ENCODE measurements around the gene SDK1. TPM values are rescaled to one million over a fixed set of nuclear protein-coding genes. Genes with fewer than 3 reads are reported as not detected.
A peak's percentile ranks its signal among the peaks of the same experiment; 100 is the strongest.

The SDK1 gene
- total RNA-seq, 1 donor from 2014 or later, result 3.9 TPM

GRCh38 chr7:3282457-3282856 is 18.6 kb upstream of the SDK1 start:
- Histone ChIP-seq H3K4me3 (ENCODE audit: low read depth, low read length) (no peak overlapping the region), H3K36me3 (ENCODE audit: control insufficient read depth, insufficient read depth, low read length) (no peaks in the 10 kb centered on the region), H3K27me3 (ENCODE audit: control insufficient read depth, insufficient read depth, low read length) (no peaks in the 10 kb centered on the region)
- DNase-seq (ENCODE audit: low read depth), result no peak
- TF ChIP-seq CTCF (IDR thresholded peaks at IDR 0.05; ENCODE audit: insufficient read depth, low read length, poor library complexity, severe bottlenecking), result no peak

GRCh38 chr7:3283130-3283704 is 17.8 kb upstream of the SDK1 start:
- TF ChIP-seq CTCF (IDR thresholded peaks at IDR 0.05; ENCODE audit: insufficient read depth, low read length, poor library complexity, severe bottlenecking), result no peak
- no peaks in the 10 kb centered on the region for H3K36me3 ChIP-seq (ENCODE audit: control insufficient read depth, insufficient read depth, low read length)
- H3K27me3 ChIP-seq (ENCODE audit: control insufficient read depth, insufficient read depth, low read length), result no peaks in the 10 kb centered on the region
- DNase-seq (ENCODE audit: low read depth), result no peak
- H3K4me3 ChIP-seq (ENCODE audit: low read depth, low read length), result no peak overlapping the region

- no peaks in the 10 kb centered on the region for H3K27me3 ChIP-seq (ENCODE audit: control insufficient read depth, insufficient read depth, low read length)
- no peaks in the 10 kb centered on the region for H3K36me3 ChIP-seq (ENCODE audit: control insufficient read depth, insufficient read depth, low read length)
- no peak overlapping the region for H3K4me3 ChIP-seq (ENCODE audit: low read depth, low read length)
- no peak for TF ChIP-seq CTCF (IDR thresholded peaks at IDR 0.05; ENCODE audit: insufficient read depth, low read length, poor library complexity, severe bottlenecking)
- no peak for DNase-seq (ENCODE audit: low read depth)
These were observed 15.4 kb upstream of the SDK1 start for GRCh38 chr7:3285652-3286051.

- Histone ChIP-seq H3K27me3 (ENCODE audit: control insufficient read depth, insufficient read depth, low read length) (no peaks in the 10 kb centered on the region), H3K4me3 (ENCODE audit: low read depth, low read length) (no peak overlapping the region), H3K36me3 (ENCODE audit: control insufficient read depth, insufficient read depth, low read length) (no peaks in the 10 kb centered on the region)
- peak; percentile 52 for DNase-seq (ENCODE audit: low read depth)
- TF ChIP-seq CTCF (IDR thresholded peaks at IDR 0.05; ENCODE audit: insufficient read depth, low read length, poor library complexity, severe bottlenecking), result no peak
These were observed 11.1 kb upstream of the SDK1 start for GRCh38 chr7:3289996-3290395.

- no peak overlapping the region for H3K4me3 ChIP-seq (ENCODE audit: low read depth, low read length)
- DNase-seq (ENCODE audit: low read depth), result no peak
- no peak for TF ChIP-seq CTCF (IDR thresholded peaks at IDR 0.05; ENCODE audit: insufficient read depth, low read length, poor library complexity, severe bottlenecking)
- H3K36me3 ChIP-seq (ENCODE audit: control insufficient read depth, insufficient read depth, low read length), result no peaks in the 10 kb centered on the region
- H3K27me3 ChIP-seq (ENCODE audit: control insufficient read depth, insufficient read depth, low read length), result no peaks in the 10 kb centered on the region
These were observed 8.4 kb upstream of the SDK1 start for GRCh38 chr7:3292694-3293093.

GRCh38 chr7:3294432-3295100 is 6.5 kb upstream of the SDK1 start:
- Histone ChIP-seq H3K27me3 (ENCODE audit: control insufficient read depth, insufficient read depth, low read length) (no peaks in the 10 kb centered on the region), H3K36me3 (ENCODE audit: control insufficient read depth, insufficient read depth, low read length) (no peaks in the 10 kb centered on the region), H3K4me3 (ENCODE audit: low read depth, low read length) (no peak overlapping the region)
- TF ChIP-seq CTCF (IDR thresholded peaks at IDR 0.05; ENCODE audit: insufficient read depth, low read length, poor library complexity, severe bottlenecking), result no peak
- DNase-seq (ENCODE audit: low read depth), result no peak

Data from kidney epithelial cell (primary cell).